ENCODE measurements around the gene CACNA1E.

CACNA1E gene

GRCh38 chr1:181556631-181557030 is 73.3 kb downstream of the CACNA1E start (continued):
- TF ChIP-seq PATZ1 (CRISPR knock-in tag; IDR thresholded peaks at IDR 0.05; ENCODE audit: borderline replicate concordance) = no peak

GRCh38 chr1:181557313-181557712 is 74.0 kb downstream of the CACNA1E start:
- no peak for TF ChIP-seq ZC3H10 (CRISPR knock-in tag; IDR thresholded peaks at IDR 0.05)
- no peak for TF ChIP-seq ZNF70 (CRISPR knock-in tag; IDR thresholded peaks at IDR 0.05)
- no peak for TF ChIP-seq ISL1 (CRISPR knock-in tag; IDR thresholded peaks at IDR 0.05)
- TF ChIP-seq ESRRG (CRISPR knock-in tag; IDR thresholded peaks at IDR 0.05) = no peak
- ATAC-seq = no peak

GRCh38 chr1:181558416-181558815 is 75.1 kb downstream of the CACNA1E start:
- no peak for ATAC-seq
- TF ChIP-seq ZNF8 (CRISPR knock-in tag; IDR thresholded peaks at IDR 0.05) = no peak
- TF ChIP-seq ISL1 (CRISPR knock-in tag; IDR thresholded peaks at IDR 0.05) = no peak
- no peak for TF ChIP-seq RARB (CRISPR knock-in tag; IDR thresholded peaks at IDR 0.05)
- no peak for TF ChIP-seq BACH2 (CRISPR knock-in tag; IDR thresholded peaks at IDR 0.05; ENCODE audit: borderline replicate concordance)
- no peak for TF ChIP-seq ZNF70 (CRISPR knock-in tag; IDR thresholded peaks at IDR 0.05)

- TF ChIP-seq ZC3H10 (CRISPR knock-in tag; IDR thresholded peaks at IDR 0.05) (no peak), ISL1 (CRISPR knock-in tag; IDR thresholded peaks at IDR 0.05) (no peak), CSDC2 (CRISPR knock-in tag; IDR thresholded peaks at IDR 0.05) (no peak), ZNF8 (CRISPR knock-in tag; IDR thresholded peaks at IDR 0.05) (no peak), TOX (CRISPR knock-in tag; IDR thresholded peaks at IDR 0.05; ENCODE audit: borderline replicate concordance) (no peak), PPARA (CRISPR knock-in tag; IDR thresholded peaks at IDR 0.05; ENCODE audit: borderline replicate concordance) (no peak), GLIS3 (CRISPR knock-in tag; IDR thresholded peaks at IDR 0.05) (no peak), ZNF565 (CRISPR knock-in tag; conservative IDR thresholded peaks at IDR 0.05; ENCODE audit: low read depth) (no peak), POU6F1 (CRISPR knock-in tag; IDR thresholded peaks at IDR 0.05; ENCODE audit: borderline replicate concordance, low read depth) (no peak), TSHZ2 (CRISPR knock-in tag; IDR thresholded peaks at IDR 0.05) (no peak), ZNF70 (CRISPR knock-in tag; IDR thresholded peaks at IDR 0.05) (no peak), PATZ1 (CRISPR knock-in tag; IDR thresholded peaks at IDR 0.05; ENCODE audit: borderline replicate concordance) (no peak)
- ATAC-seq = no peak
Observed at GRCh38 chr1:181559142-181559541, 75.8 kb downstream of the CACNA1E start.

- no peak for ATAC-seq
- no peak for TF ChIP-seq GLIS3 (CRISPR knock-in tag; IDR thresholded peaks at IDR 0.05)
- no peak for TF ChIP-seq CREB5 (CRISPR knock-in tag; IDR thresholded peaks at IDR 0.05; ENCODE audit: low read depth)
- TF ChIP-seq RARB (CRISPR knock-in tag; IDR thresholded peaks at IDR 0.05) = no peak
- TF ChIP-seq PATZ1 (CRISPR knock-in tag; IDR thresholded peaks at IDR 0.05; ENCODE audit: borderline replicate concordance) = no peak
- no peak for TF ChIP-seq CSDC2 (CRISPR knock-in tag; IDR thresholded peaks at IDR 0.05)
- TF ChIP-seq ZFP30 (CRISPR knock-in tag; IDR thresholded peaks at IDR 0.05) = no peak
- no peak for TF ChIP-seq ZC3H10 (CRISPR knock-in tag; IDR thresholded peaks at IDR 0.05)
- TF ChIP-seq PPARA (CRISPR knock-in tag; IDR thresholded peaks at IDR 0.05; ENCODE audit: borderline replicate concordance) = no peak
- no peak for TF ChIP-seq ZNF70 (CRISPR knock-in tag; IDR thresholded peaks at IDR 0.05)
- no peak for TF ChIP-seq OSR1 (CRISPR knock-in tag; IDR thresholded peaks at IDR 0.05)
- no peak for TF ChIP-seq TSHZ2 (CRISPR knock-in tag; IDR thresholded peaks at IDR 0.05)
- no peak for TF ChIP-seq ESRRG (CRISPR knock-in tag; IDR thresholded peaks at IDR 0.05)
- TF ChIP-seq TCF4 (CRISPR knock-in tag; IDR thresholded peaks at IDR 0.05; ENCODE audit: borderline replicate concordance) = no peak
- TF ChIP-seq ISL1 (CRISPR knock-in tag; IDR thresholded peaks at IDR 0.05) = no peak
Observed at GRCh38 chr1:181562395-181562794, 79.1 kb downstream of the CACNA1E start.

Data from SK-N-SH treated with all-trans-retinoic acid at 6 μM for 48 hours (cell line).